GM12875 (cell line): ENCODE measurements around the gene POLG2.

ENCODE experiments used
- H3K4me3 ChIP-seq: one replicate; pipeline ENCODE4 v1.5.1; 2011; ENCODE audit warnings: low read depth, low read length, control low read depth
- TF ChIP-seq, protein P1 (sequence below): IDR thresholded peaks from 2 replicates; pipeline ENCODE4 v1.5.1; 2011; ENCODE audit warnings: low read depth, mild to moderate bottlenecking, control low read depth, inconsistent platforms, low read length, moderate library complexity, borderline replicate concordance; ENCODE audit not compliant: insufficient read depth

The POLG2 gene

DNA sequence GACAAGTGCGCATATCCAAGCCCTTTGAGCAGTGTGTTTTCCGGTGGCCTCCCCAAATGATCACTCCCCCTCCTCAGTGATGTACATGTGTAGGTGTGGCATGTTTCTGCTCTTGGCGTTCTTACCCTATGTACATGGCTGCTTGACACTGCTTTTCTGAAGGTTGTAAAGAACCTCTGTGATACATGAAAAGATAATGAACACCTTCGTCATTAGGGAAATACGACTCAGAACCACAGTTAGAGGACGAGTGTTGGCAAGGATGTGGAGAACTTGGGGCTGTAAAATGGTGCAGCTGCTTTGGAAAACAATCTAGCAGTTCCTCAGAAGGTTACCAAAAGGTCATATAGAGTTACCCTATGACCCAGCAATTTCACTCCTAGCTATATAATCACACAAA lies 38.5 kb upstream of the POLG2 start:
- TF ChIP-seq, protein P1, sequence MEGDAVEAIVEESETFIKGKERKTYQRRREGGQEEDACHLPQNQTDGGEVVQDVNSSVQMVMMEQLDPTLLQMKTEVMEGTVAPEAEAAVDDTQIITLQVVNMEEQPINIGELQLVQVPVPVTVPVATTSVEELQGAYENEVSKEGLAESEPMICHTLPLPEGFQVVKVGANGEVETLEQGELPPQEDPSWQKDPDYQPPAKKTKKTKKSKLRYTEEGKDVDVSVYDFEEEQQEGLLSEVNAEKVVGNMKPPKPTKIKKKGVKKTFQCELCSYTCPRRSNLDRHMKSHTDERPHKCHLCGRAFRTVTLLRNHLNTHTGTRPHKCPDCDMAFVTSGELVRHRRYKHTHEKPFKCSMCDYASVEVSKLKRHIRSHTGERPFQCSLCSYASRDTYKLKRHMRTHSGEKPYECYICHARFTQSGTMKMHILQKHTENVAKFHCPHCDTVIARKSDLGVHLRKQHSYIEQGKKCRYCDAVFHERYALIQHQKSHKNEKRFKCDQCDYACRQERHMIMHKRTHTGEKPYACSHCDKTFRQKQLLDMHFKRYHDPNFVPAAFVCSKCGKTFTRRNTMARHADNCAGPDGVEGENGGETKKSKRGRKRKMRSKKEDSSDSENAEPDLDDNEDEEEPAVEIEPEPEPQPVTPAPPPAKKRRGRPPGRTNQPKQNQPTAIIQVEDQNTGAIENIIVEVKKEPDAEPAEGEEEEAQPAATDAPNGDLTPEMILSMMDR, result no peak

GRCh38 chr17:64534187-64534586 lies 37.3 kb upstream of the POLG2 start:
- no peak overlapping the region for H3K4me3 ChIP-seq
- TF ChIP-seq, protein P1, result 0 out of 2 replicates have a peak, but pooled peaks have one; percentile 6

More for the DNA sequence above, 38.5 kb upstream of the POLG2 start:
- no peak overlapping the region for H3K4me3 ChIP-seq

DNA sequence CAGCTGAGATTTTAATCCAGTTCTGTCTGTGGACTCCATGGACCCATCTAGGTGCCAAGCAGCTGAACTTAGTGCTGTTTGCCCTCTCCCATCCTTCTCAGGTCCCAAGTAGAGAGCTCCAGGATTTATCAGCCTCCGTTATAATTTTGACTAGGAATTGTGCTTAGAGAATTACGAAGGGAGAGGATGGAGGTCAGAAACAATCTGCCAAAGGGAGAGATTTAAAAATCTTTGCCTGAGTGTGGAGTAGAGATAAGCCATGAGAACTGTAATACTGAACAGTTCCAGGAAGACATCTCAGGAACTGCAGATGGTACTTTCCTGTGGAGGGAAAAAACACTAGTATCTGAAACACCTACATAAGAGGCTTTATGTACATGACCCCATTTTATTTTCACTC lies 36.9 kb upstream of the POLG2 start:
- no peak overlapping the region for H3K4me3 ChIP-seq
- TF ChIP-seq, protein P1, result no peak

- H3K4me3 ChIP-seq, result no peak overlapping the region
- TF ChIP-seq, protein P1, result no peak
These were observed 35.6 kb upstream of the POLG2 start for GRCh38 chr17:64532409-64532808.

DNA sequence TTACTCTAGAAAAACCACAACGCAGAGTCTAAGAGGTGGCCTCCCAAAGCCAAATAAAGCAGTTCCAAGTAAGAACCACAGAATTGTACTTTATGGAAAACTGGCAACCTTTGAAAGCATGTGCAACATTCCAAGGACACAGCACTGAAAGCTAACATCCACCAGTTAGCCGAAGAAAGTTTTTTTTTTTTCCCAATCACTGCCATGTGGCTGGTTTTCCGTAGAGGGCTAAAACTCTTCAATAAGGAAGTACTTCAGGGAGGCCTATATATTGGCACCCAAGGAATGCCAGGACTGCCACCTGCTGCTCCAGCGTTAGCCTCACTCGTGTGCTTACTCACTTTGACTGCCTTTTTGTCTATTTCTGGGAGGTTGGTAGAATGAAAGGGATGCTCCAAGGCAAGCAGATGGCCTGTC lies 35.1 kb upstream of the POLG2 start:
- no peak overlapping the region for H3K4me3 ChIP-seq
- TF ChIP-seq, protein P1, result no peak

GRCh38 chr17:64529221-64529620 lies 32.4 kb upstream of the POLG2 start:
- TF ChIP-seq, protein P1, result no peak
- H3K4me3 ChIP-seq, result no peak overlapping the region

GRCh38 chr17:64527914-64528313 lies 31.1 kb upstream of the POLG2 start:
- H3K4me3 ChIP-seq, result no peak overlapping the region
- TF ChIP-seq, protein P1, result no peak
